Stimulated activated CD8-positive, alpha-beta memory T cell treated with anti-CD3 and anti-CD28 coated beads, Interleukin-15, amount 100 ng/mL, for 4 hours (primary cell): ENCODE measurements around the gene GBX2.

Experiments used
- DNase-seq, 2 donors: peaks; one replicate each; pipeline ENCODE4 v3.0.0-alpha.2; 2020; ENCODE audit warnings: low read depth in 2 of 2

The GBX2 gene

GRCh38 chr2:236180831-236181453 is 12.8 kb upstream of the GBX2 start:
- no peak for DNase-seq

- no peak for DNase-seq
These were observed 12.1 kb upstream of the GBX2 start for GRCh38 chr2:236180076-236180816.

- DNase-seq: no peak
These were observed 11.3 kb upstream of the GBX2 start for GRCh38 chr2:236179236-236180075.

- DNase-seq: no peak
These were observed 10.7 kb upstream of the GBX2 start for GRCh38 chr2:236178890-236179235.

- DNase-seq: no peak
These were observed 10.0 kb upstream of the GBX2 start for GRCh38 chr2:236177967-236178889.

GRCh38 chr2:236177604-236177966 is 9.4 kb upstream of the GBX2 start:
- no peak for DNase-seq

- DNase-seq: no peak
These were observed 8.8 kb upstream of the GBX2 start for GRCh38 chr2:236176951-236177350.

- no peak for DNase-seq
These were observed 8.2 kb upstream of the GBX2 start for GRCh38 chr2:236176417-236176816.

GRCh38 chr2:236175548-236176150 is 7.5 kb upstream of the GBX2 start:
- DNase-seq: no peak

- DNase-seq: no peak
These were observed 5.8 kb upstream of the GBX2 start for GRCh38 chr2:236173729-236174607.

GRCh38 chr2:236173036-236173728 is 5.0 kb upstream of the GBX2 start:
- DNase-seq: no peak

- DNase-seq: no peak
These were observed 4.3 kb upstream of the GBX2 start for GRCh38 chr2:236172255-236173035.

- DNase-seq: no peak
These were observed 3.6 kb upstream of the GBX2 start for GRCh38 chr2:236171680-236172254.

- no peak for DNase-seq
These were observed 3.0 kb upstream of the GBX2 start for GRCh38 chr2:236171181-236171679.

- no peak for DNase-seq
These were observed 2.5 kb upstream of the GBX2 start for GRCh38 chr2:236170590-236171165.

GRCh38 chr2:236169741-236170589 is 1.8 kb upstream of the GBX2 start:
- no peak for DNase-seq

GRCh38 chr2:236169151-236169721 is 1.1 kb upstream of the GBX2 start:
- DNase-seq: no peak
